PC-3 (cell line): ENCODE measurements around the gene FBXL16.

ENCODE experiments used
- CTCF ChIP-seq: fragments of 300-600 bp; sonication (generic); conservative IDR thresholded peaks from 2 replicates; pipeline ENCODE4 v1.5.1; 2017; ENCODE audit warnings: antibody characterized with exemption, low read depth, mild to moderate bottlenecking, low read length
- EZH2phosphoT487 ChIP-seq: fragments of 300-600 bp; sonication (generic); IDR thresholded peaks from 2 replicates; pipeline ENCODE4 v1.6.1; 2018; ENCODE audit warnings: mild to moderate bottlenecking, antibody characterized with exemption, low read length, borderline replicate concordance

- no peak for TF ChIP-seq CTCF
- no peak for TF ChIP-seq EZH2phosphoT487
Measured at GRCh38 chr16:649631-650030, 56.0 kb downstream of the FBXL16 start.
